ENCODE results near the gene PIM3. TPM values are rescaled to one million over a fixed set of nuclear protein-coding genes. Genes with fewer than 3 reads are reported as not detected.
"Not testable (repeated sequence)": the region's sequence is repeated elsewhere in the genome, so short reads cannot be mapped to it uniquely, and the experiment has no call there.

PIM3 gene
- total RNA-seq, 1 donor from 2014 or later: 48.5 TPM

DNA sequence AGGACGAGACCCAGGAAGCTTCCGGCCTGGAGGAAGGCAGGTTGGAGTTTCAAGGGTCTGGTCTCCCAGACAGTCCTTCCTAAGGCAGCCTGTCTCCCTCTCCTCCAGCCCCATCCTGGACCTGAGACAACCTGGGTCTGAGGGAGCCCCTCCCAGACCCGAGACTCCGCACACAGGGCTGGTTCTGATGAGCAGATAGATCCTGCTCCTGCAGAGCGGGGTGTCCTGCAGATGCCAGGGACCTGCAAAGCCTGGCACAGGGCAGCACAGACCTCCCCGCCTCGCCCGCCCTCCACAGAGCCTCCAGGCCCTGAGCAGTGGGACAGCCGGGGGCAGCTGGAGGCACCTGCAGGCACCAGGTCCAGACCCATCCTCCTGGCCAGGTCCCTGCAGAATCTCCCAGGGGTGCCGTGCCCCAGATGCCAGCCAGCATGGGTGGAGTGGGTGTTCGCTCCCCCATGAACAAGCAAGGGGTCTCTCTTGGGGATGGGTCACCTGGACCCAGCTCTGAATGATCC is 7.8 kb downstream of the PIM3 start:
- DNase-seq: no peak

DNA sequence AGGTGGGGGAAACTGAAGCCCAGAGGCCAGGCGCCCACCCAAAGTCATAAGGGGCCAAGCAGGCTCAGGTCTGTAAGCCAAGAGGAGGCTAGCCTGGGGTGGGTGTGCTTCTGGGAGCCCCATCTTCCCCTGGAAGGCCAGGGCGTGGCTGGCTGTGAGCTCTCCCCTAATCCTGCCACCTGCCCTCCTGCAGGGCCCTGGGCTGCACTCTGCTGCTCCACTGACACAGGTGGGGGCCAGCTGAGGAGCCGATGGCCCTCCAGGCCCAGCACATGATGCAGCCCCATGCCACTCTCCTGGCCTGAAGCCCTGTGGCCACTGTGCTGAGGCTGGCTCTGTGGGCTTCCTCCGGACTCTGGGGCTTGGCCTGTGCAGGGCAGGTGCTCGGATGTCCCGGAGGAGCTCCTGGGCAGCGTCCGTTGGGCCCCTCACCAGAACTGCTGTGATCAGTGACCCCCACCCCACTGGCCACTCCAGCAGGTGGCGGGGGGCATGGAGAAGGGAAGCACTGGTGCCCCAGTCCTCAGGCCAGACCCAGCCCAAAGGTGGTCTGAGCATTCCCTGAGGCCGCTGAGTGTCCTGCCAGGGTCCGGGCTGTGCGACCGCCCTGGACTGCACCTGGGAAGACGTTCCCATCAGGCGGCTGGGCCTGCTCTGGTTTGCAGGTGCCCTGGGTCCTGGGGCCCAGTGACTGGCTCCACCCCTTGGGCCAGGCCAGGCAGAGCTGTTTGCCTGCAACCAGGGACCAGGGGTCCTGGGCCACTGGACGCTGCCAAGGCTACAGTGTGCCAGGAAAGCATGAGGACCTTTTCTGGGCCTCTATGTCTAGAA is 8.5 kb downstream of the PIM3 start:
- no peak for DNase-seq

DNA sequence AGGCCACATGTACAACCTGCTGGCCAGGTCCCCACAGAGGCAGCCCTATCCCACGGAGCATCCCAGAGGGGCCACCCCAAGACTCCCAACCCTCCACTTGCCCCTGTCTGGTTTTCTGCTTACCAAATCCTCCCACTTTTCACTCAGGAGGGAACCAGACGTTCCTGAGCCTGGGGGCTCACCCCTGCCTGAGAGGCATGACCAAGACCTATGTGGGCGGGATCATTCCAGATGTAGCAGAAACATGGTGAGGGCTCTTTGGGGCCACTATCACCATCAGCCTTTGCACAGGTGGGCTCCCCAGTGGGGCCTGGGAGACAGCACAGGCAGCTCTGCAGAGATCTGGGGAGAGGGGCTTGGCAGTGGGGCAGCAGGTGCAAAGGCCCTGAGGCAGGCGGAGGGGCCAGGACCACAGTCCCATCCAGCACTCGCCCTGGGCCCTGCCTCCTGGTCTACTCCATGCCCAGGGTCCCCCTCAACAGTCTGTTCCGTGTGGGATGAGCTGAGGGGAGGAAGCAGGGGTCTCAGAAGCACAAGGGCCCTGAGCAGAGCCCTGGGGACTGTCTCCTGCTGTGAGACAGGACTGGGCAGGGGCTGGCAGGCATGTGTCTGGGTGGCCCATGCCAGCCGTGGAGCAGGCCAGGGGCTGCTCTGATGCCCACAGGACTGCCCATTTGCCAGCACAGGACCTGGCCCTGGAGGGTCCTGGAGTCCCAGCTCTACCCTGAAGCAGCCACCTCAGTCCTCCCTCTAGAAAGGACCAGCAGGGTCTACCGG is 9.4 kb downstream of the PIM3 start:
- no peak for DNase-seq

DNA sequence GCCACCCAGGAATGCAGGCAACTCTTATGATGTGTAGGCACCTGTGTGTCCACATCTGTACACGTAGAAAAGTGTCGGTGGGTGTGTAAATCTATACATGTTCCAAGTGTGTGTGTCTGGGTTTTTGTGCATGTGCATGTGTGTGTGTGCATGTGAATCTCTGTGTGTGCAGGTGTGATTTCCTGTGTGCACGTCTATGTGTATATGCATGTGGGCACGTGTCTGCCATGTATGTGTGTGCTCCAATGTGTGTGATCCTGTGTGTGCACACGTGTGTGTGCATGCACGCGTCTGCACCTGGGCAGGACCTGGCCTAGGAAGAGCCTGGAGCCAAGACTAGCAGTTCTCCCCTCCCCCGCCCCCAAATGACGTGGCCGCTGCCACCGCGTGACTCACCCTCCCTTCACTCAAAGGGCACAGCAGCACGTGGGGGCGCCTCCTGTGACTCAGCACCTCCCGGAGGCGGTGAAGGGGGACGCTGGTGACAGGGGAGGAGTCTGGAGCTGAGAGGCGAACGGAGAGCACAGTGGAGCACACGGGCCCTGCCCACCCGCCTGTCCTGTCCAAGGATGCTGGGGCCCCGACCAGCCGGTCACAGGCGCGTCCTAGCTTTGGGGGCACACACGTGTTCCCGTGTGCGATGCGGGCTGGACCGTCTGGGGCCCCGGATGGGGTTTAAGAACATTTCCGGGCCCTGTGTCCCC is 10.1 kb downstream of the PIM3 start:
- DNase-seq: peak; percentile 50

DNA sequence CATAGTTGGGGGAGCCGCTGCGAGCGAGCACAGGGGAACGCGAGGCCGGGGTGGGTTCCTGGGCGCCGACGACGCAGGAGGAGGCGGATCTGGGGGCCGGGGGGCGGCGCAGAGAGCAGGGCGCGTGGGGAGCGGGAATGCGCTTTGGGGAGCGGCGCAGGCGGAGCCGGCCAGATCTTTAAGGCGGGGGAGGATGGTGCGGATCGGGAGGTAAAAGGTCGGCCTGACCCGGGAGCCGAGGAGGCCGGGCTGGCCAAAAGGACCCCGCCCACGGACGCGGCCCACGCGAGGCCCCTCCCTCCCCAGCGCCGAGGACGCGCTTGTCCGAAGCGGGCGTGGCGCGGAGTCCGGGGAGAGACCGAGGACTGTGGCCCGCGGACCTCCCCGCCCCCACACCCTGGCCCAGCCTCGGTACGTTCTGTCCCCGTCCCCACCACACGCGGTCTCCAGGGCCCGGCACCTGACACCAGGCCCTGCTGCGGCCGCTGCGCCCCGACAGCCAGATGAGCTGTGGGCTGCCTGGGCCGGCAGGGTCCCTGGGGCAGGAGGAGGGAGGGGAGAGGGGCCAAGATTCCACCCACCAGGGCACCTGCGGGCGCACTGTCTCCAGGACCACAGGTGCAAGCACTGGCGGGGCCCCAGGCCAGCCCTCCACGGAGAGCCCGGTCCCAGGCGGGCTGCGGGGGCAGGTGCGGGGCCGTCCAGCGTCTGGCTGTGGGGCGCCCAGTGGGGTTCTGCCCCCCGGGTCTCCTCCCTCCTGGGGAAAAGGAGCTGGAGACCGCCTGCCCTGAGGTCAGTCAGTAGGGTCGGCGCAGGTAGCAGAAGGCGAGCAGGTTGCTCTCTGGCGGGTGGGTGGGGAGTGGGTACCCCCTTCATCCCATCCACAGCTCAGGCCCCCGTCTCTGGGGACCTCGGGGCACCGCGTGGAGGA is 10.9 kb downstream of the PIM3 start:
- DNase-seq: no peak

DNA sequence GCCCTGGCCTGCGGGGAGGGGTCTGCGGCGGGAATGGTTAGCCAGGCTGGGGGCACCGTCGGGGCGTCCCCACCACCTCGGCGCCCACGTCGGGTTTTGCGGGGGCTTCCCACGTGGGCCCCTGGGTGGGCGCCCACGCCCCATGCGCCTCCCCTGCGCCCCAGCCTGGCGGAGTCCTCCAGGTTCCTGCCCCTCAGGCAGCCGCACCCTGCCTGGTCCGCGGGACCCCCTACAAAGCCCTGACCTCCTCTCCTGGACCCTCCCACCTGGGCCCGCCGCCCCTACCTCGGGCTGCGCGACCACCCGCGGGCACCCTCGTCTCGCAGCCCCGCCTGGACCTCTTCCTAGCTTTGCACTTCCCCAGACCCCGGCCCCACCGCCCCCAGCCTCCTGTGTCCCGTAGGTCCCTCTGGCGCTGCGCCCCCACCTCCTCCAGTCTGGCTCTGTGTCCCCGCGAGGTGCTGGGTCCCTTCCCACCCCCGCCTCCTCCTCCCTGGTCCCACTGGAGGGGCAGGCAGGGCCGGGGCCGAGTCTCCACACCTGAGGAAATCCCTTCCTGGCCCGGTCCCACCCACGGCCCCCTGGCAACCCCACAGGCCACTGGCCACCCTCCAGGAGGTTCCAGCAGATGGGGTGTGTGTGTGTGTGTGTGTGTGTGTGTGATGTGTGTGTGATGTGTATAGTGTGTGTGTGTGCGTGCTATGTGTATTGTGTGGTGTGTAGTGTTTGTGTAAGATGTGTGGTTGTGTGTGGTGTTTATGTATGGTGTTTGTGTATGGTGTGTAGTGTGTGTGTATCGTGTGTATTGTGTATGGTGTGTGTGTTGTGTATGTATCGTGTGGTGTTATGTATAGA is 11.8 kb downstream of the PIM3 start:
- no peak for DNase-seq

DNA sequence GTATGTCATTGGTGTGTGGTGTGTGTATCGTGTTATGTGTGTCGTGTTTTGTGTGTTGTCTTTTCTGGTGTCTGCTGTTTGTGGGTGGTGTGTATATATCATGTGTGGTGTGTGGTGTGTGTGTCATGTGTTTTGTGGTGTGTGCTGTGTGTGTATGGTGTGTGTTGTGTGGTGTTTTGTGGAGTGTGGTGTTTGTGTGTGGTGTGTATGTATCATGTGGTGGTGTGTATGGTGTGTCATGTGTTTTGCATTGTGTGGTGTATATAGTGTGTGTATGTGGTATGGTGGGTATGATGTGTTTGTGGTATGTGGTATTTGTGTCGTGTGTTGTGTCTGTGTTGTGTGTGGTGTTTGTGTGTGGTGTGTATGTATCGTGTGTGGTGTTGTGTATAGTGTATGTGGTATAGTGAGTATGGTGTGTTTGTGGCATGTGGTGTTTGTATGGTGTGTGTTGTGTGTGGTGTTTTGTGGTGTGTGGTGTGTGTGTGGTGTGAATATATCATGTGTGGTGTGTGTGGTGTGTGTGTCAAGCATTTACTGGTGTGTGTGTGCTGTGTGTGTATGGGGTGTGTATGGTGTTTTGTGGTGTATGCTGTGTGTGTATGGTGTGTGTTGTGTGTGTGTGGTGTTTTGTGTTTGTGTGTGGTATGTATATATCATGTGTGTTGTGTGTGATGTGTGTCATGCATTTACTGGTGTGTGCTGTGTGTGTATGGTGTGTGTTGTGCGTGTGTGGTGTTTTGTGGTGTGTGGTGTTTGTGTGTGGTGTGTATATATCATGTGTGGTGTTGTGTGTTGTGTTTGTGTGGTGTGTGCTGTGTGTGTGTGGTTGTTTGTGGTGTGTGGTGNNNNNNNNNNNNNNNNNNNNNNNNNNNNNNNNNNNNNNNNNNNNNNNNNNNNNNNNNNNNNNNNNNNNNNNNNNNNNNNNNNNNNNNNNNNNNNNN is 12.7 kb downstream of the PIM3 start:
- DNase-seq: no peak

DNA sequence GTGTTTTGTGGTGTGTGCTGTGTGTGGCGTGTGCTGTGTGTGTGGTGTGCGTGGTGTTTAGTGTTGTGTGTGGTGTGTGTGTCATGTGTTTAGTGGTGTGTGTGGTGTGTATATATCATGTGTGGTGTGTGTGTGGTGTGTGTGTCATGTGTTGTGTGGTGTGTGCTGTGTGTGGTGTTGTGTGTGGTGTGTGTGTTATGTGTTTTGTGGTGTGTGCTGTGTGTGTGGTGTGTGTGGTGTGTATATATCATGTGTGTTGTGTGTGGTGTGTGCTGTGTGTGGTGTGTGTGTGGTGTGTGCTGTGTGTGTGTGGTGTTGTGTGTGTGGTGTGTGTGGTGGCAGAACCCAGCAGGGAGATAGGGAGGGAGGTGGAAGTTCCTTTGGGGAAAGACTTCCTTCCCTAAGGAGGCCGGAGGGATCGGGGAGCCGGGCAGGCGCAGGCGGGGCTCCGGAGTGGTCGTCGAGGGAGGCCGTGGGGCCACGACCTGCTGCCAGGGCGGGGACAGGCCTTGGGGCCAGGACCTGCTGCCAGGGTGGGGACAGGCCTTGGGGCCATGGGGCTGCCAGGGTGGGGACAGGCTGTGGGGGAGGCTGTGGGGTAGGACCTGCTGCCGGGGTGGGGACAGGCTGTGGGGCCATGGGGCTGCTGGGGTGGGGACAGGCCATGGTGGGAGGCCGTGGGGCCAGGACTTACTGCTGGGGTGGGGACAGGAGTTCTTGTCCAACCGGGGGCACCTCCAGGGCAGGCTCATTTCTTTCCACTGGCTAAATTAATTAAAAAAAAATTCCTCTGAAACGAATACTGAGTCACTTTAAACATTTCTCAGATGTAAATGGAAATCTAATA is 15.2 kb downstream of the PIM3 start:
- no peak for DNase-seq

DNA sequence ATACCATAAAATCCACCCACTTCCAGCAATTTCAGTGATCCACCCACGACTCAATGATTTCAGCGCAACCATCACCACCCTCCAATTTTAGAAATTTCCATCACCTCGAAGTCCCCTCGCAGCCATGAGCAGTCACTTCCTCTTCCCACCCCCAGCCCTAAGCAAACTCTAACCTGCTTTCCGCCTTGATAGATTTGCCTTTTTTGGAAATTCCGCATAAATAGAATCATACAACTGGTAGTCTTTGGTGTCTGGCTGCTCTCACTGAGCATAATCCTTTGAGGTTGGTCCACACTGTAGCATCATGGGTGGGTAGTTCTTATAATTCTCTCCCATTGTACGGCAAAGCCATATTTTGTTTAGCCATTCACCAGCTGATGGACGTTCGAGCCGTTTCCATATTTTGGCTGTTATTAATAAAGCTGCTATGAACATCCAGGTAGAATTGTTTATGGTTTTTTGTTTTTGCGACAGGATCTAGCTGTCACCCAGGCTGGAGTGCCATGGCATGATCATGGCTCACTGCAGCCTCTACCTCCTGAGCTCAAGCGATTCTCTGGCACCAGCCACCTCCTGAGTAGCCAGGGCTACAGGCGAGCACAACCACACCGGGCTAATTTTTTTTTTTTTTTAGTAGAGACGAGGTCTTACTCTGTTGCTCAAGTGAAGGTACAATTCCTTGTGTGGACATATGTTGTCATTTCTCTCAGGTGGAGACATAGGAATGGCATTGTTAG is 16.0 kb downstream of the PIM3 start:
- DNase-seq: no peak

DNA sequence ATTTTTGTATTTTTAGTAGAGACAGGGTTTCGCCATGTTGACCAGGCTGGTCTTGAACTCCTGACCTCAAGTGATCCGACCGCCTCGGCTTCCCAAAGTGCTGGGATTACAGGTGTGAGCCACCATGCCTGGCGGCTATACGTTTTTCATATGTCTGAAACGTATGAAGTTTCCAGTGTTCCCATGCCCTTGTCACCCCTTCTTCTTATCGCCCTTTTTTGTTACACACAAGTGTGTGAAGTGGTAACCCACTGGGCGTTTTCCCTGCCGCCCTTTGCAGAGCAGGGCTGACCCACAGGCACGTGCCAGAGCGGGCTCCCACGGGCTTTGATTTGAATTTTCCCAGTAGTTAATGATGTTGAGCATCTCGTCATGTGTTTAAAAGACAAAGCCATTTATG is 17.0 kb downstream of the PIM3 start:
- no peak for DNase-seq

DNA sequence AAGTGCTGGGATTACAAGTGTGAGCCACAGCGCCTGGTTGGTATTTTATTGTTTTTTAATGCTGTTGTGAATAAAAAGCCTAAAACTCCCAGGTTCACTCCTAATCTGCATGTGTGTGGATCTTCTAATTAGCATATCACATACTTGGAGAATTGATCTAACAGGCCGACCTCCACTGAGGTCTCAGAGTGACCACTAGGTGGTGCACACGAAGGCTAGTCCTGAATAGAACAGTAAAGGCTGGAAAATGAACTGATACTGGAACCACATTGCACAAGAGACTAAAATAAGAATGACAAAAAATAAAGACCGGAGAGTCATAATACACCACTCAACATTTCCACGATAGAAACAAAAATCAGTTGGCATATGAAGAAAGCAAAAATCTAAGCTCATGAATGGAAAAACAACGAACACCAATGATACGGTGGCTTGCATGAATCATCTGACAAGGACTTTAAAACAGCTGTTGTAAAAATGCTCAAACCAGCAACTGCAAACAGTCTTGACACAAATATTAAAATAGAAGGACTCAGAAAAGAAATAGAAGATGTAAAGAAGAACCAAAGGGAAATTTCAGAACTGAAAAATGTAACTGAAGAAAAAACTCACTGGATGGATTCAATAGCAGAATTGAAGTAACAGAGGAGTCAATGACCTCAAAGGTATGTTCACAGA is 19.2 kb downstream of the PIM3 start:
- no peak for DNase-seq

DNA sequence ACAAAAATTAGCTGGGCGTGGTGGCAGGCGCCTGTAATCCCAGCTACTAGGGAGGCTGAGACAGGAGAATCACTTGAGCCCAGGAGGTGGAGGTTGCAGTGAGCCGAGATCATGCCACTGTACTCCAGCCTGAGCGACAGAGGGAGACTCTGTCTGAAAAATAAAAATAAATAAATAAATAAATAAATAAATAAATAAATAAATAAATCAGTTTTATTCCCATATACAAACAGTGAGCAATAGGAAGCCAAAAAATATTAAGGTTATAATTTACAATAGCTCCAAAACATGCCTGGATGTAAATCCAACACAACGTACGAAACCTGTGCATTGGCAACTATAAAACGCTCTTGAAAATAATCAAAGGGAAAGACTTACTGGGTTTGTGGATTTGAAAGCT is 21.2 kb downstream of the PIM3 start:
- DNase-seq: not testable (repeated sequence)

DNA sequence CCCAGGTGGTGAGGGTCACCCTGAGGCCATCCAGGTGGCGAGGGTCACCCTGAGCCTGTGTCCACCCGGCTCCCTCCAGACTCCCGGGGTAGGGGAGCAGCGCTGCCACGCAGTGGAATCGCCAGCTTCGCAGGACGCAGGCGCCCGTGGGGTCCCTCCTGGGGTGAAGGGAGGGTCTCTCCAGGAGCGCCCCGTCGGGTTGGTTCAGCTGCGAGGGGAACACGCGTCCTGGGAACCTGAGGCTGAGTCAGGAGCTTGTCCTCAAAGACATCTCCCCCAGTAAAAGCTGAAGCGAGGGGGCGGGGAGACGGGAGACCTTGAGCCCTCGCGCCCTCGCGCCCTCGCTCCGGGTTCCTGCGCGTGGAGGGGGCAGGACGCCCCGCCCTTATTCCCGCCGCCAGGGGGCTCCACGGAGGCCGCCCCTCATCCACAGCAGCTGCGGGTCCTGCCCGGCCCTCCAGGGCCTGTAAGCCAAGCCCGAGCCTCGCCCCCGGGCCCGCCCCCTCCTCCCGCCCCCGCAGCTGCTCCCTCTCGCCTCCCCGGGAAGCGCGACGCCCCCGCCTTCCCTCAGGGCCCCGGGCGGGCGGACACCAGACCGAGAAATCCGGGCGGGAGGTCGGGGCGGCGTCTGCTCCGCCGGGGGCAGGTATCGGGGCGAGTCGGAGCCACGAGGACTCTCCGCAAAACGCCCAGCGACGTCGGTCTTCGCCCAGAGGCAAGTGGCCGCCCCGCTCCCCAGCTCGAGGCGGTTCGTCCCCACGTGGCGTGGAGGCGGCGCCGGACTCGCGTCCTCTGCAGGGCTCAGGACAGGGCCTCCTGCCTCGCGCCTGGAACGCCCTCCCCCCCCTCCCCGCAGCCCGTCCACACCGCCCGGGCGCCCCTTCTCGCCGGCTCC is 22.8 kb downstream of the PIM3 start:
- DNase-seq: no peak

DNA sequence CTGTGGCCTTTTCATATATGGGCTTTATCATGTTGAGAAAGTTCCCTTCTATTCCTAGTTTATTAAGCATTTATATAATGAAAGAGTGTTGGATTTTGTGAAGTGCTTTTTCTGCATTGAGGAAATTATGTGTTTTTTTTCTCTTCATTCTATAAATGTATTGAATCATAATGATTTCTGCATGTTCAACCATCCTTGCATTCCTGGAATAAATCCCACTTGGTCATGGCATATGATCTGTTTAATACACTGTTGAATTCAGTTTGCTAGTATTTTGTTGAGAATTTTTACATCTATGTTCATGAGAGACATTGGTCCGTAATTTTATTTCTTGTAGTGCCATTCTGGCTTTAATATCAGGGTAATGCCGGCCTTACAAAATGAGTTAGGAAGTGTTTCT is 25.8 kb downstream of the PIM3 start:
- no peak for DNase-seq

DNA sequence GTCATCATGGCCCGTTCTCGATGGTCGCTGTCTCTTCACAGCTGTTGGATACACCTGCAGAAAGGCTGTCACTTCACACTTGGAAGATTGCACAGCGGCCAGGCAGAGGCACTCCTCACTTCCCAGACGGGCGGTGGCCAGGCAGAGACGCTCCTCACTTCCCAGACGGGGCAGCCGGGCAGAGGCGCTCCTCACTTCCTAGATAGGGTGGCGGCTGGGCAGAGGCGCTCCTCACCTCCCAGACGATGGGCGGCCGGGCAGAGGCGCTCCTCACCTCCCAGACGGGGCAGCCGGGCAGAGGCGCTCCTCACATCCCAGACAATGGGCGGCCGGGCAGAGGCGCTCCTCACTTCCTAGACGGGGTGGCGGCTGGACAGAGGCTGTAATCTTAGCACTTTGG is 29.3 kb downstream of the PIM3 start:
- not testable (repeated sequence) for DNase-seq

DNA sequence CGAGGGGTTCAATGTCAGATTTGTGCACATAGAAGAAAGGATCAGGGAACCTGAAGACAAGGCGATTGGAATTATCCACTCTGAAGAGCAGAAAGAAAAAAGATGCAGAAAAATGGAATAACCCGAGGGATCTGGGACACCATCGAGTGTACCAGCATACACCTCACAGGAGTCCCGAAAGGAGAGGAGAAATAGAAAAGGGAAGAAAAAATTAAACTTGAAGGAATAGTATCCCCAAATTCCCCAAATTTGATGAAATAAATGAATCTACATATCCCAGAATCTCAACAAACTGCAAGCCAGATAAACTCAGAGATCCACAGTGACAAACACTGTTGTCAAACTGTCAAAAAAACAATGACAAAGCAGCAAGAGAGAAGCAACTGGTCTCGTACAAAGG is 30.6 kb downstream of the PIM3 start:
- no peak for DNase-seq

Data from skin of body (tissue), 2 donors.